ENCODE measurements around the gene AEBP1. TPM values are rescaled to one million over a fixed set of nuclear protein-coding genes. Genes with fewer than 3 reads are reported as not detected.

AEBP1 gene
- total RNA-seq, 1 donor from 2014 or later: 52.2 TPM

GRCh38 chr7:44134943-44135628 is 30.9 kb downstream of the AEBP1 start:
- no peak overlapping the region for H3K27ac Mint-ChIP-seq
- no peak for DNase-seq (ENCODE audit: low spot score, unreplicated experiment)
- no peaks in the 10 kb centered on the region for H3K36me3 Mint-ChIP-seq (ENCODE audit: insufficient read depth)
- TF ChIP-seq CTCF (IDR thresholded peaks at IDR 0.05; ENCODE audit: unreplicated experiment): no peak
- peaks cover 16% of the 10 kb centered on the region for H3K4me1 Mint-ChIP-seq (ENCODE audit: low read depth)
- H3K27me3 Mint-ChIP-seq: no peaks in the 10 kb centered on the region
- no peaks in the 10 kb centered on the region for H3K9me3 Mint-ChIP-seq (ENCODE audit: low read depth)
- H3K4me3 Mint-ChIP-seq (ENCODE audit: low read depth): no peak overlapping the region

- Mint-ChIP-seq H3K36me3 (ENCODE audit: insufficient read depth) (no peaks in the 10 kb centered on the region), H3K9me3 (ENCODE audit: low read depth) (no peaks in the 10 kb centered on the region), H3K4me3 (ENCODE audit: low read depth) (no peak overlapping the region), H3K27ac (no peak overlapping the region), H3K4me1 (ENCODE audit: low read depth) (peaks cover 8% of the 10 kb centered on the region), H3K27me3 (no peaks in the 10 kb centered on the region)
- DNase-seq (ENCODE audit: low spot score, unreplicated experiment): no peak
- no peak for TF ChIP-seq CTCF (IDR thresholded peaks at IDR 0.05; ENCODE audit: unreplicated experiment)
Observed at GRCh38 chr7:44136731-44137130, 32.6 kb downstream of the AEBP1 start.

GRCh38 chr7:44138698-44139097 is 34.6 kb downstream of the AEBP1 start:
- Mint-ChIP-seq H3K27ac (no peak overlapping the region), H3K36me3 (ENCODE audit: insufficient read depth) (no peaks in the 10 kb centered on the region), H3K27me3 (peaks cover 5% of the 10 kb centered on the region), H3K4me1 (ENCODE audit: low read depth) (no peaks in the 10 kb centered on the region), H3K9me3 (ENCODE audit: low read depth) (no peaks in the 10 kb centered on the region), H3K4me3 (ENCODE audit: low read depth) (no peak overlapping the region)
- no peak for DNase-seq (ENCODE audit: low spot score, unreplicated experiment)
- TF ChIP-seq CTCF (IDR thresholded peaks at IDR 0.05; ENCODE audit: unreplicated experiment): no peak

- Mint-ChIP-seq H3K9me3 (ENCODE audit: low read depth) (no peaks in the 10 kb centered on the region), H3K27me3 (peaks cover 13% of the 10 kb centered on the region), H3K27ac (no peak overlapping the region), H3K4me3 (ENCODE audit: low read depth) (no peak overlapping the region), H3K36me3 (ENCODE audit: insufficient read depth) (no peaks in the 10 kb centered on the region), H3K4me1 (ENCODE audit: low read depth) (no peaks in the 10 kb centered on the region)
- no peak for DNase-seq (ENCODE audit: low spot score, unreplicated experiment)
- TF ChIP-seq CTCF (IDR thresholded peaks at IDR 0.05; ENCODE audit: unreplicated experiment): no peak
Observed at GRCh38 chr7:44139311-44140010, 35.3 kb downstream of the AEBP1 start.

GRCh38 chr7:44140341-44140740 is 36.2 kb downstream of the AEBP1 start:
- H3K36me3 Mint-ChIP-seq (ENCODE audit: insufficient read depth): no peaks in the 10 kb centered on the region
- DNase-seq (ENCODE audit: low spot score, unreplicated experiment): no peak
- no peaks in the 10 kb centered on the region for H3K9me3 Mint-ChIP-seq (ENCODE audit: low read depth)
- H3K27ac Mint-ChIP-seq: no peak overlapping the region
- no peaks in the 10 kb centered on the region for H3K4me1 Mint-ChIP-seq (ENCODE audit: low read depth)
- no peak for TF ChIP-seq CTCF (IDR thresholded peaks at IDR 0.05; ENCODE audit: unreplicated experiment)
- H3K27me3 Mint-ChIP-seq: peaks cover 20% of the 10 kb centered on the region
- H3K4me3 Mint-ChIP-seq (ENCODE audit: low read depth): no peak overlapping the region
